Measurements from ENCODE around the gene FMN2.

DNA sequence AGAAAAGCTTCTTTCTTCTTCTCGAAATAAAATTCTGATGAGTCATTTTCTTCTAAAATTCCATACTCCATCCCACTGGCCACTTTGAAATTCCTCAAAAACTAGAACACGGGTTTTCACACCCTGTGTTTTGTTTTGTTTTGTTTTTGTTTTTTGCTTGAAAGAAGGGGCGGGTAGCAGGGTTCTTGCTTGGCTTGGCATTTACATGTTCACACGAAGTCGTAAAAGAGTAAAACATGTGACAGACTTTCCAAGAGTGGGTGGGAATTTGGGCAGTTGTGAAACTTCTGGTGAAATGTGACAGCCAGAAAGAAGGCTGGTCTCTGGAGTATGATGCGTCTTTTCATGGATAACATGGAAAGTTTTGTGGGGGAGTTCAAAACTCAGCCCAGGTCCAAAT is 47.1 kb upstream of the FMN2 start:
- TF ChIP-seq, protein P1, sequence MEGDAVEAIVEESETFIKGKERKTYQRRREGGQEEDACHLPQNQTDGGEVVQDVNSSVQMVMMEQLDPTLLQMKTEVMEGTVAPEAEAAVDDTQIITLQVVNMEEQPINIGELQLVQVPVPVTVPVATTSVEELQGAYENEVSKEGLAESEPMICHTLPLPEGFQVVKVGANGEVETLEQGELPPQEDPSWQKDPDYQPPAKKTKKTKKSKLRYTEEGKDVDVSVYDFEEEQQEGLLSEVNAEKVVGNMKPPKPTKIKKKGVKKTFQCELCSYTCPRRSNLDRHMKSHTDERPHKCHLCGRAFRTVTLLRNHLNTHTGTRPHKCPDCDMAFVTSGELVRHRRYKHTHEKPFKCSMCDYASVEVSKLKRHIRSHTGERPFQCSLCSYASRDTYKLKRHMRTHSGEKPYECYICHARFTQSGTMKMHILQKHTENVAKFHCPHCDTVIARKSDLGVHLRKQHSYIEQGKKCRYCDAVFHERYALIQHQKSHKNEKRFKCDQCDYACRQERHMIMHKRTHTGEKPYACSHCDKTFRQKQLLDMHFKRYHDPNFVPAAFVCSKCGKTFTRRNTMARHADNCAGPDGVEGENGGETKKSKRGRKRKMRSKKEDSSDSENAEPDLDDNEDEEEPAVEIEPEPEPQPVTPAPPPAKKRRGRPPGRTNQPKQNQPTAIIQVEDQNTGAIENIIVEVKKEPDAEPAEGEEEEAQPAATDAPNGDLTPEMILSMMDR (IDR thresholded peaks at IDR 0.05) = no peak
- no peak for TF ChIP-seq POLR2A (IDR thresholded peaks at IDR 0.05)
- TF ChIP-seq EP300 (IDR thresholded peaks at IDR 0.05) = no peak
